Measurements from ENCODE around the gene DAZAP2.
A peak's percentile ranks its signal among the peaks of the same experiment; 100 is the strongest.
"Not testable (repeated sequence)": the region's sequence is repeated elsewhere in the genome, so short reads cannot be mapped to it uniquely, and the experiment has no call there.

DAZAP2 gene

GRCh38 chr12:51253276-51253675, 14.7 kb downstream of the DAZAP2 start:
- no peak for DNase-seq

- no peak for DNase-seq
Measured at GRCh38 chr12:51254536-51254935, 15.9 kb downstream of the DAZAP2 start.

DNA sequence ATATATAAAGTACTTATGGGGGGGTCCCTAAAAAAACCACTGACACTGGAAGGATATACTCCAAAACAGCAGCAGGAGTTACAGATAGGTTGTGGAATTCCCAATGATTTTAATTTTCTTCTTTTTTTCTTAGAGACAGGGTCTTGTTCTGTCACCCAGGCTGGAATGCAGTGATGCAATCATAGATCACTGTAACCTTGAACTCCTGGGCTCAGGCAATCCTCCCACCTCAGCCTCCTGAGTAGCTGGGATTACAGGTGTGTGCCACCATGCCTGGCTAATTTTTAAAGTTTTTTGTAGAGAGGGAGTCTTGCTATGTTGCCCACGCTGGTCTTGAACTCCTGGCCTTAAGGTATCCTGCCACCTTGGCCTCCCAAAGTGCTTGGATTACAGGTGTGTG, 21.0 kb downstream of the DAZAP2 start:
- not testable (repeated sequence) for DNase-seq

DNA sequence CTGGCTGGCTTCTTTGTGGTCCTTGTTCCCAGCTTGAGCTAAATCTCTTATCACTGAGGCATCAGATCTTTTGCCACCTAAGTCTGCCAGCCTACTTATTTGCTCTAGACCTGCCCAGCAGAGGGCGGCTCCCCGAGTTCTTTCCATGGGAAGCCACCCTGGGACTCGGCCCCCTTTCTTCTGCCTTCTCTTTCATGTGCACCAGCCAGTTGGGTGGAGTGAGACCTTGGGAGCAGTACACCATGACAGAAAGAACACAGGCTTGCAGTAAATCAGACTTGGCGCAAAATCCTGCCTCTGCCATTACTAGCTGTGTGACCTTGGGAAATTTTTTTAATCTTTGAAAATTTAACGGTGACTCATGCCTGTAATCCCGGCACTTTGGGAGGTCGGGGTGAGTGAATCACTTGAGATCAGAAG, 24.1 kb downstream of the DAZAP2 start:
- peak; percentile 27 for DNase-seq

DNA sequence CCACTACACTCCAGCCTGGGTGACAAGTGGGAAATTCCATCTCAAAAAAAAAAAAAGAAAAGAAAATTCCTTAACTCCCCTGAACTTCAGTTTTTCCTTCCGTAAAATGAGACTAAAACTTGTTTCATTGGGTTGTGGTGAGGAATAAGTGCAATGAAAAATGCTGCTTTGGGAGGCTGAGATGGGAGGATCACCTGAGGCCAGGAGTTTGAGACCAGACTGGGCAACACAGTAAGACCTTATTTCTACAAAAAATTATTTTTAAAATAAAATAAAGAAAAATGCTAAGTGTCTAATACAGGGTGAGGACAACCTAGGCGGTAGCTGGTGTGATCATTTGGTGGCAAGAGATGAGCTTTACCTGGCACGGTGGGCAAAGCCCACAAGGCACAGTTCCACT, 24.7 kb downstream of the DAZAP2 start:
- DNase-seq: no peak

- no peak for DNase-seq
Measured at GRCh38 chr12:51264297-51264696, 25.7 kb downstream of the DAZAP2 start.

- no peak for DNase-seq
Measured at GRCh38 chr12:51265024-51265423, 26.4 kb downstream of the DAZAP2 start.

- peak; percentile 5 for DNase-seq
Measured at GRCh38 chr12:51269174-51270066, 30.8 kb downstream of the DAZAP2 start.

- peak; percentile 23 for DNase-seq
Measured at GRCh38 chr12:51270067-51270950, 31.7 kb downstream of the DAZAP2 start, which contains the start of gene SMAGP. Gene SMAGP, minus strand, starts transcription at chr12:51270415. Its CDS starts 1,137 bp downstream, at chr12:51269278.

DNA sequence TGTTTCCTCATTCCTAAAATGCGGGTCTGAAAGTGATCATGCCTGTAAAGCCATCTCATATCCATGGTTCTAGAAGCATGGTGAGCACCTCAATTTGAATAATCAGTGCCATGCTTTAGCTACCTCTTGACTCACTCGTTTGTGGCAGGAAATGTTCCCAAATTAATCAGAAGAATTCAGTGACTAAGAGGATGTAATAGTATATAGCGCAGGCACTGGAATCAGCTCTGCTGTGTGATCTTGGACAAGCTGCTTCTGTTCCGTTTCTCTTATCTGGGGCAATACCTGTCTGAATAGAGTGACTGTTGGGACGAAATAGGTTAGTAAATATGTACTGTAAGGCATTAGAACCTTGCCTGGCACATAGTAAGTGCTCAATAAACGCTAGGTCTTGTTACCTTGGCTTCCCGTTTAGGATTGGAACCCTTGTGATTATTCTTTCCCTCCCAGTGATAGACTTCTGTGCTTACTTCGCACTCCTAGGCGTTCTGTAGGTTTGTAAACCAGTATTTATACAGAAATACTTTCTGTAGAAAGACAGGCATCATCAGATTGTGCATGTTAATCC, 32.4 kb downstream of the DAZAP2 start:
- DNase-seq: no peak

DNA sequence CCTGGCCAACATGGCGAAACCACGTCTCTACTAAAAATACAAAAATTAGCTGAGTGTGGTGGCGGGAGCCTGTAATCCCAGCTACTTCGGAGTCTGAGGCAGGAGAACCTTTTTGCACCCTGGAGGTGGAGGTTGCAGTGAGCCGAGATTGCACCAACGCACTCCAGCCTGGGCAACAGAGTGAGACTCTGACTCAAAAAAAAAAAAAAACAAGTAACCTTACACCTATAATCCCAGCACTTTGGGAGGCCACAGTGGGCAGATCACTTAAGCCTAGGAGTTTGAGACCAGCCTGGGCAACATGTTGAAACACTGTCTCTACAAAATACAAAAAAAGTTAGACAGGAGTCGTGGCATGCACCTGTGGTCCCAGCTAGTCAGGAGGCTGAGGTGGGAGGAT, 34.2 kb downstream of the DAZAP2 start:
- not testable (repeated sequence) for DNase-seq

DNA sequence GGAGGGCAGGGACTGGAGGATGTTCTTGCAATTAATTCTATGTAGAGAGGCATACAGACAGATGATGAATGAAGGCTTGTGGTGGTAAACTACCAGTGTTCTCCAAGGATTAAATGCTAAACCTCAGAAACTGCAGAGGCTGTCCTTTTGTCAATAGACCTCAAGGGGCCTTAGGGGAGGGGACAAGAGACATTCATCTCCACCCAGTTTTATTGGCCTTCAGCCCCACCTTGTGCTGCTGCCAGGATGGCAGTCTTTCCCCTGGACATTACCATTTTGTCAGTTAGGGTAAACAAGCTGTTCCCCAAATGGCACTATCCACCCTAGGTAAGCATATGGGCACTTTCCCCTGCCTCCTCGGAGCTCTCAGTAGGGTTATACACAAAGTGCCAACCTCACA, 36.5 kb downstream of the DAZAP2 start:
- no peak for DNase-seq

- DNase-seq: no peak
Measured at GRCh38 chr12:51281202-51281924, 42.7 kb downstream of the DAZAP2 start.

DNA sequence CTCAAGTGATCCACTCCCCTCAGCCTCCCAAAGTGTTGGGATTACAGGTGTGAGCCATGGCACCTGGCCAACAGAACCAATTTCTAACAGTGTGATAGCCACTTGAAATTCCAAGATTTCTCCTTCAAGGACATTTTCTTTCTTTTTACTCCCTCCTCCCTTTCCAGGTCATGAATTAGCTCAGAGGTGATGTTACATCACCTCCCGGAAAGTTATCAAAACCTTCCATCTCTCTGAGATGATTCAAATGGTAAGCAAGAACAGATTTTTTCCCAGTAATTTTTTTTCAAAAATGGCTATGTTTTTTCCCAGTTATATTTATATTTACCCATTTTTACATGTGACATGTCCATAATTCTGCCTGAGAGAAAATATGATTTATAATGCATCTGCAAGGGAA, 47.2 kb downstream of the DAZAP2 start:
- no peak for DNase-seq

DNA sequence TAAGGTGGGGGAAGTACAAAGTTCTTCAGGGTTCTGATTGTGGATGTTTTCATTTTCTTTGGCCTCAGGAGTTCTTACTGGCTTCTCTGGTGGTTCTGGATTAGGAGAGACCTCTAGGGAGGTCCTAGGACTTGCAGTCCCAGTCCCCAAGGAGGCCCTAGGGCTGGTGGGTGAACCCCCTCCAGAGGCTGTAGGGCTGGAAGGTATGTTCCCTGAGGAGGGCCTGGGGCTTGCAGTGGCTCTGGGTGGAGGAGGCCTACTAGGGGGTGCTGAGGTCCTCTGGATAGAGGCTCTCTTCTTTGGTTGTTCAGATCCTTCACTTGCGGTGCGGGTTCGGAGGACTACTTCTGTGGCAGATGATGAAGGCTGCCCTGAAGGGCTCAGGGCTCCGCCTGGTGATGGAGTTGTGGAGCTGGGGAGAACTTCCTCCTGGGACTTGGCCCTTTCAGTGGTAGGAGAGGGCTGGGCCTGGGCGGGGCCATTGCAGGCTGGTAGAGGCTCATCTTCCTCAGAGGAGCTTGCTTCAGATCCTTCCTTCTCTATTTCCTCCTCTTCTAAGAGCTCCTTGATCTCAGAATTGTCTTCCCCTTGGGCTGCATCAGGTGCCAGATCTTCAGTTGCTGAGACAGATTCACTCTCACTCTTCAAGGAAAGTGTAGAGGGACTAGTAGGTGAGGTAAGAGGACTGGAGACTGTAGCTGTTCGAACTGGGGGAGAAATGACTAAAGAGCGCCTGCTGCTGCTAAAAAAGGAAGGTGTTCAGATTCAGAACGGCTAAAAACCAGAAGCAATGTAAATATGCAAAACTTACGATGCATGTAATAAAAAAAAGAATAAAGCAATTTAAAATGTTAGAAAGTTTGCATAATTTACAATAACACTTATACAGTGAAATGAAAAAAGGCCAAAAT, 53.2 kb downstream of the DAZAP2 start:
- not testable (repeated sequence) for DNase-seq
